HG03097 (cell line): Measurements from ENCODE around the gene SFXN1.
"Not testable (repeated sequence)": the region's sequence is repeated elsewhere in the genome, so short reads cannot be mapped to it uniquely, and the experiment has no call there.

Experiments used
- ATAC-seq: cut with Tn5 transposase; IDR thresholded peaks from one replicate; pipeline ENCODE4 v1.9.1; 2021; ENCODE audit not compliant: unreplicated experiment, low FRiP score

The SFXN1 gene

DNA sequence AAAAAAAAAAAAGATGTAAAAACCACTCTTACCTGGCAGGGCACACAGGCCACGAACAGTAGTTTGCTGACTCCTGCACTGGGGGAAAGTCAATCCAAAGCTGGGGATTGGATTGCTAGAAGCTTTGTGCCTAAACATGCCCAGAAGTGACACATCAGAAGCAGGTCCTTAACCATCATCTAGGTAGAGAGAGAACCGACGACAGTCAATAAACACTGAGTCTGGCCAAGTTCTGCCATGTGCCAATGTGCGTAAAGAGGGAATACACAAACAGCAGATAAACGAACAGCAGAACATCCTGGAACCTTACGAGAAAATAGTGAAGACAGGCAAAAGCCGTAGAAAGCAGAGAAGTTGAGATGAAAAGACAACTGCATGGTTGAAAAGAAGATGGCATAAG is 14.9 kb downstream of the SFXN1 start:
- no peak for ATAC-seq

DNA sequence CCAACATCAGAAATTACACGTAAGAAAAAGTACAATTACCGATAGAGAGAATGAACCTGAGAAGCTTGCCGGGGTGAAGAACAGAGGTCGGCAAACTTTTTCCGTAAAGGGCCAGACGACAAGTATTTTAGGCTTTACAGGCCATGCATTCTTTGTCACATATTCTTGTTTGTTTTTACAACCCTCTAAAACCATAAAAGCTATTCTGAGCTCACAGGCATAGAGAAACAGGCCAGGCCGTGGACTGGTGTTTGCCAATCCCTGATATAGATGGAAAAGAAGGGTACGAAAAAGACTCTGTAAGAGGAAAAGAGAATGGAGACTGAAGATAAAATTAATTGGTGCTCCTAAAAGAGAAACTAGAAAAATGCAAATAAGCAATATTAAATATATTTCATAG is 15.4 kb downstream of the SFXN1 start:
- ATAC-seq = no peak

- ATAC-seq = no peak
These were observed 16.2 kb downstream of the SFXN1 start for GRCh38 chr5:175494264-175495183.

DNA sequence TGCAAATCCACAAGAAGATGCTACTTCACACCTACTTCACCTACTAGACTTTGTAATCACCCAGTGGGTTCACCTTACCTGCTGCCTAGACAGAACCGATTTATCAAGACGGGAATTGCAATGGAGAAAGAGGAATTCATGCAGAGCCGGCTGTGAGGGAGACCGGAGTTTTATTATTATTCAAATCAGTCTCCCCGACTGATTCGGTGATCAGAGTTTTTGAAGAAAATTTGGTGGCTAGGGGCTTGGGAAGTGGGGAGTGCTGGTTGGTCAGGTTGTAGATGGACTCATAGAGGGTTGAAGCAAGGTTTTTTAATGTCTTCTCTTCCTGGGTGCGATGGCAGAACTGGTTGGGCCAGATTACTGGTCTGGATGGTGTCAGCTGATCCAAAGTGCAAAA is 23.4 kb downstream of the SFXN1 start:
- no peak for ATAC-seq

GRCh38 chr5:175507671-175508070 is 29.3 kb downstream of the SFXN1 start:
- not testable (repeated sequence) for ATAC-seq

GRCh38 chr5:175508896-175509295 is 30.5 kb downstream of the SFXN1 start:
- no peak for ATAC-seq

DNA sequence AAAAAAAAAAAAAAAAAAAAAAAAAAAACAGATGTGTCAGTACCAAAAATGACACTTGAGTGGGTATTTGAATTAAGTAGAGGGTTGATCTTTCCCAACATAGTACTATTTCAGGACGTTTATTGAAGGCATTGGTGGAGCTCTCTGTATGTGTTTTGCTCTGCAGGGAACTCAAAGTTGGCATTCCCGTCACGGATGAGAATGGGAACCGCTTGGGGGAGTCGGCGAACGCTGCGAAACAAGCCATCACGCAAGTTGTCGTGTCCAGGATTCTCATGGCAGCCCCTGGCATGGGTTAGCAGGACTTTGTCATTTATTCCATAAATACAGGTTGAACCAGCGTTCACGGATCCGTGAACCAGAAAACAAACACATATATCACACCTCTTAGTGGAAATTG is 34.9 kb downstream of the SFXN1 start:
- ATAC-seq = no peak

DNA sequence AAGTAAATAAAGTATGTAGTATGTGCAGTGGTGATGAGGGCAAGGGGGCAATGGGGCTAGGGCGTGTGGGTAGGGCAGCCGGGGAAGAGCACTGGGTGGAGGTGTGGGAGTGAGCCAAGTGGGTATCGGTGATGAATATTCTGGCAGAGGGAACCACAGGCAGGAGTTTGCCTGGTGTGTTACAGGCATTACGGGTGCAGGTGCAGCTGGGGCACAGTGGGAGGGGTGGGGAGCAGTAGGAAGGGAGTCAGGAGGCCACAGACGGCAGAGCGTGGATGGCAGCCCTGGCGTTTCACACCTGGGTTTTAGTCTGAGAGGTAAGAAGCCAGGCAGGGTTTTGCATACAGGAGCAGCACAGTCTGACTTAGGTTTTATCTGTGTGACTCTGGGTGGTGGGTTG is 35.4 kb downstream of the SFXN1 start:
- no peak for ATAC-seq

DNA sequence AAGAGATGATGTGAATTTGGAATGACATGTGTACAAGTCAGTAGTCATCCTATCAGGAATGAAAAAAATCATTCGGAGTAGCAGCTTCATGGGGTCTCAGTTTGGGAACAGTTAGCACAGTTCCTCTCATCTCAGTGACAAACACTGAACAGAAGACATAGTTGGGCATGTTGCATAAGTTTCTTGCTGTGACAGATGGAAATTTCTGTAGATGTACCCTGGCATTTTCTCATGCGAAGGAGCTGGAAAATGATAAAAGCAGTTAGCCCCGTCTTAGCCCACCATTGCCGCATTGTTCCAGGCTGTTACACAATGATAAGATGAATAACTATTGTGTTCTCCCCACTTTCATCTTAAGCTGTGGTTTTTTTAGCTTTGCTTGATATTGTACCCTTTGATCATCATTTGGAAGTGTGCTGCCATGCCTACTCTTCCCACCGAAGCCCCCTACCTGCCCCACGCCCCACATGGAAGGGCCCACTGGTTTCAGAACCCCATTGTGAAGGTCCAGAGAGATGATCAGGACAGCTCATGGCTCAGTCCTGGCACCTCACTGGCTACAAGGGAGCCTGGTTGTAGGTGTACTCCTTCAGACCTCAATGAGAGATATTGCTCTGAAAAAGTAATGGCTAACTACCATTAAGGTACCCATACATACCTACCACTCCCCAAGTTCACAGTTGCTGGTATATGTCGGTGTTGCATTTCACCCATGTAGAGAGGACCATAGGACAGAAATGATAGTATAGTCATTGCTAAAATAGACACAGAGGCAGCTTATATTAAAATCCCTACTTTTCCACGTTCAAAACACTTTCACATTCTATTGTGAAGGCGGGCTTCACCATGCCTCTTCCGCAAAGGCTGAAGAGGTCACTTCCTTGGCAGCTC is 38.8 kb downstream of the SFXN1 start:
- ATAC-seq = no peak

DNA sequence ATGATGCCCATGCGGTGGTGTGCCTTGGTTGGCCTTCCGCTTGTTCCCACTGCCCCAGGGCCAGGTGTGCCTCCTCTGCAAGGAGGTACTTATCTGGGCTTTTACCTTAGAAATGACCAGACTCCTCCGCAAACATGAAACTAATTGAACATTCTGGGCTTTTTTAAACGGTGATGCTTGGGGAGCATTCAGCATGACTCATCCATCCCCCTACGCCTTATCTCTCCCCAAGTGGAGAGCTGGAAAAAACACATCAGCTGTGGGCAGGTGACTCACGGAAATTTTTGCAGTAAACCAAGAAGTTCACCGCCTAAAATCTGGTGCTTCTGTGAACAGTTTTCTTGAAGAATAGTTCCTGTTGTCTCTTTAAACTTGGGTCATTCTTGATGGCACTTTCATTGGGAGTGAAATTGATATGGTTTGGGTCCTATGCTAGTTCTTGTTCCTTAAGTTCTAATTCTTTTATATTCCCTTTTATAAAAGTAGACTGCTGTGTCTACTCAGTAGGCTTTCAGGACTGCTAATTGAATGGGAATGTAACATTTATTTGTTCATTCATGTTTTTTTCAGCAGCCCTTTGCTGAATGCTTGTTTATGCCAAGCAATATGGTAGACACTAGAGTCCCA is 39.6 kb downstream of the SFXN1 start:
- no peak for ATAC-seq

DNA sequence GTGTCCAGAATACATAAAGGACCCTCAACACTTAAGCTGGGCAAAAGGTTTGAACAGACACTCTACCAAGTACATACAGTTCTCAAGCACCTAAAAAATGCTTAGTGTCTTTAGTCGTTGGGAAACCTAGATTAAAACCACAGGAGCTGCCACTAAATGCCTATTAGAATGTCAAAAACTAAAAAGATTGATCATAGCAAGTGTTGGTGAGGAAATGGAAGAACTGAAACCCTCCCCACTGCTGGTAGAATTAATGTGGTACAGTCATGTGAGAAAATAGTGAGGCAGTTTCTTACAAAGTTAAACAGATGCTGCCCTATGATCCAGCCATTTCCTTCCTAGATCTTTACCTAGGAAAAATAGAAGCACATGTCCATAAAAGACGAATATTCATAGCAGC is 40.6 kb downstream of the SFXN1 start:
- ATAC-seq = no peak

DNA sequence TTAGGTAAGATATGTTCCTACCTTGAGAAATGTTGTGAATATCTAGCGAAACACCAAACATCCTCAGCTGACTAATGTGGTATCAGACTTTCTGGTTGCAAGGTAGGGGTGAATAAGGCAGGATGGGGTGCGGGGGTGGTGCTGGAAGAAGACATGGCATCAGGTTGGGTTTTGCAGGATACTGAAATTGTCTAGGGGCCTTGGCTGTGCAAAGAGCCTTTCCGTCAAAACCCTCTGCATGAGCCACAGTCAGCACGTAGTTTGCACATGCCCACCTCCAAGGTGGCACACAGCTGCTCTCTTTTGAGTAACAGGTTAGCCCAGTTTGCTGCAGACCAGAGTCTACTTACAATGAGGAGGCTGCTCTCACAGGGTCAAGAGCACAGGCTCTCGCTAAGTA is 42.0 kb downstream of the SFXN1 start:
- no peak for ATAC-seq

- ATAC-seq = no peak
These were observed 42.5 kb downstream of the SFXN1 start for GRCh38 chr5:175520873-175521272.

DNA sequence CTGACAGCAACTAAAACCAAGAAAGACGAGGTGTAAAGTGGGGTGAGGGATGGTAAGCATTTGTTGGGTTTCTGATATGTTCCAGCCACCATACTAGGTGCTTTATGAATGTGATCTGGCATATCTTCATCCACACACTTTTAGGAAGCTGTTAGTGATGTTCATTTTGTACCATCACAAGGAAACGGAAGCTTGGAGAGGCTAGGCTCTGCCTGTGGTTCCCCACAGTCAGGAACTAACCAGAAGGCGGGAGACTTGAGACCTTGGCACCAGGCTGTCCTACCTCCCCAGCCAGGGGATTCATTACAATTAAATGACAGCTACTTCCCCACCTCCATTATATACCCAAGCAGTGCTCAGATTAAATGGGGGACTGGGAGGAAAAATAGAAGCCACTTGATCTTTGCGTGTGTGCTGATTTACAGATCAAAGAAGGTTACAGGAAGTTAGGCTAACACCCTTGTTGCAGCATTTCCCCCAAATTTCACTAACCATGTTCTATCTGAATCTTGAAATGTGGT is 43.0 kb downstream of the SFXN1 start:
- ATAC-seq = no peak

- no peak for ATAC-seq
These were observed 44.9 kb downstream of the SFXN1 start for GRCh38 chr5:175523292-175523691.

DNA sequence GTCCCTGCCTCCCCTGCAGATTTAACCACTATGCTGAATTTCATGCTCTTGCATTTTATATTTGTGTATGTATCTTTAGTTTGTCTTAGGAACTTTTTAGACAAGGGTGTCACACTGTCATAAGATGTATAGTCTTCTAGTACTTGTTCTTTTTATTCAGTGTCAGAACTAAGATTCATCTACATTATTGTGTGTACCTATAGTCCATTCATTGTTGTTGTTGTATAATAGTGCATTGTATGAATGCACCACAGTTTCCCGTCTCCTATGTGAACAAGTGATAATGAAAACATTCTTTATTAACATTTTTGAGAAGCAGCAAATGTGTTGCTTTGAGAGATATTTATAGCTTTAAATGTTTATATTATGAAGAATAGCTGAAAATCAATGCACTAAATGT is 45.9 kb downstream of the SFXN1 start:
- no peak for ATAC-seq

GRCh38 chr5:175526691-175527090 is 48.3 kb downstream of the SFXN1 start:
- no peak for ATAC-seq

GRCh38 chr5:175531361-175531760 is 53.0 kb downstream of the SFXN1 start:
- ATAC-seq = no peak

GRCh38 chr5:175534070-175534932 is 55.9 kb downstream of the SFXN1 start:
- peak; percentile 97 for ATAC-seq

- not testable (repeated sequence) for ATAC-seq
These were observed 57.0 kb downstream of the SFXN1 start for GRCh38 chr5:175535331-175535730.
